Transverse colon (tissue), 4 donors: ENCODE data around the gene CFAP206.

Experiments
- CTCF ChIP-seq, 5 experiments: fragments of 200-600 bp in 3 of 5; fragments of 450-650 bp in 2 of 5; sonication (generic) in 3 of 5; IDR thresholded peaks; 1 replicate in 2 of 5; 2 replicates in 3 of 5; pipeline ENCODE4 v1.5.1; 2016 to 2017; ENCODE audit warnings: antibody characterized with exemption in 5 of 5, inconsistent platforms in 3 of 5, mild to moderate bottlenecking in 2 of 5, moderate library complexity in 1 of 5
- EP300 ChIP-seq: sonication (generic); formaldehyde crosslinking; IDR thresholded peaks from one replicate; pipeline ENCODE4 v1.6.1; 2017; ENCODE audit warnings: antibody characterized with exemption, low read depth
- POLR2A ChIP-seq: fragments of 450-650 bp; IDR thresholded peaks from one replicate; pipeline ENCODE4 v1.6.1; 2016; ENCODE audit warnings: antibody characterized with exemption, mild to moderate bottlenecking, moderate library complexity
- POLR2AphosphoS5 ChIP-seq, 3 donors: sonication (generic); formaldehyde crosslinking; IDR thresholded peaks; one replicate each; pipeline ENCODE4 v1.6.1; 2016; ENCODE audit warnings: antibody characterized with exemption in 3 of 3

GRCh38 chr6:87481931-87482330, 74.2 kb downstream of the CFAP206 start:
- TF ChIP-seq POLR2AphosphoS5 (IDR thresholded peaks at IDR 0.05) (no peak), EP300 (no peak), POLR2A (no peak), CTCF (IDR thresholded peaks at IDR 0.05) (no peak)
